Sigmoid colon (tissue), 4 donors: Measurements from ENCODE around the gene GTF2IRD1.

Experiments used
- EP300 ChIP-seq, 4 donors: sonication (generic); formaldehyde crosslinking; IDR thresholded peaks; one replicate each; pipeline ENCODE4 v1.6.1; 2017; ENCODE audit warnings: antibody characterized with exemption in 4 of 4
- POLR2A ChIP-seq, 2 donors: fragments of 450-650 bp; IDR thresholded peaks; one replicate each; pipeline ENCODE4 v1.6.1; 2016; ENCODE audit warnings: antibody characterized with exemption in 2 of 2, mild to moderate bottlenecking in 2 of 2, moderate library complexity in 2 of 2
- POLR2AphosphoS5 ChIP-seq, 4 donors: sonication (generic); formaldehyde crosslinking; IDR thresholded peaks; one replicate each; pipeline ENCODE4 v1.6.1; 2017; ENCODE audit warnings: antibody characterized with exemption in 4 of 4
- TF ChIP-seq, protein P1 (sequence below), 4 experiments: fragments of 450-650 bp in 3 of 4; fragments of 200-600 bp in 1 of 4; IDR thresholded peaks; one replicate each; pipeline ENCODE4 v1.5.1; 2016 to 2019; ENCODE audit warnings: antibody characterized with exemption in 4 of 4, mild to moderate bottlenecking in 3 of 4, moderate library complexity in 2 of 4

DNA sequence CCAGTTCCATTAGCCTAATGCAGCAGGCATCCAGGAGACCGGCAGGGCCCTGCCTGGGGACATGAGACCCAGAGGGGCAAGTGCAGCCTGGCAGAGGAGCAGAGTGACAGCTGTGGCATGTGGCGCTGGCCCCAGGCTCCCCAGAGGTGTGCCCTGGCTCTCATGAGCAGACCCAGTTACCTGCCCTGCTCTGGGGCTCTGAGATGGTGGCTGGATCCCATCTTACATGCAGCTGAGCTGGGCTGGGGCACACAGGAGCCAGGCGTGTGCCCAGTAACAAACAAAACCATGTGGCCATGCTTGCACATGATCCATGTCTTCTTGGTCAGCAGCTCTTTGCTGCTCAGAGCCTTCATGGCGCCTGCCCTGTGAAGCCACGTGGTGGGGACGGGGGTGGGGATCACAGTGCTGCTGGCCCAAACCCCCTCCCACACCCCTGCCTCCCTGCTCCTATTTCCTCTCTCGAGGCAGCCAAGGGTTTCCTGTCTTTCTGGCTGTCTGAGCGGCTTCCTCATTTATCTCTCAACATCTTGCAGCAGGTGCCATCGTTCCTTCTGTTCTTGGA lies 163.6 kb downstream of the GTF2IRD1 start:
- TF ChIP-seq EP300 (IDR thresholded peaks at IDR 0.05) (no peak), POLR2A (IDR thresholded peaks at IDR 0.05) (no peak), POLR2AphosphoS5 (IDR thresholded peaks at IDR 0.05) (no peak)
- TF ChIP-seq, protein P1, sequence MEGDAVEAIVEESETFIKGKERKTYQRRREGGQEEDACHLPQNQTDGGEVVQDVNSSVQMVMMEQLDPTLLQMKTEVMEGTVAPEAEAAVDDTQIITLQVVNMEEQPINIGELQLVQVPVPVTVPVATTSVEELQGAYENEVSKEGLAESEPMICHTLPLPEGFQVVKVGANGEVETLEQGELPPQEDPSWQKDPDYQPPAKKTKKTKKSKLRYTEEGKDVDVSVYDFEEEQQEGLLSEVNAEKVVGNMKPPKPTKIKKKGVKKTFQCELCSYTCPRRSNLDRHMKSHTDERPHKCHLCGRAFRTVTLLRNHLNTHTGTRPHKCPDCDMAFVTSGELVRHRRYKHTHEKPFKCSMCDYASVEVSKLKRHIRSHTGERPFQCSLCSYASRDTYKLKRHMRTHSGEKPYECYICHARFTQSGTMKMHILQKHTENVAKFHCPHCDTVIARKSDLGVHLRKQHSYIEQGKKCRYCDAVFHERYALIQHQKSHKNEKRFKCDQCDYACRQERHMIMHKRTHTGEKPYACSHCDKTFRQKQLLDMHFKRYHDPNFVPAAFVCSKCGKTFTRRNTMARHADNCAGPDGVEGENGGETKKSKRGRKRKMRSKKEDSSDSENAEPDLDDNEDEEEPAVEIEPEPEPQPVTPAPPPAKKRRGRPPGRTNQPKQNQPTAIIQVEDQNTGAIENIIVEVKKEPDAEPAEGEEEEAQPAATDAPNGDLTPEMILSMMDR (IDR thresholded peaks at IDR 0.05): no peak
